Breast epithelium (tissue), 4 donors: ENCODE results near the gene RAB35. TPM values are rescaled to one million over a fixed set of nuclear protein-coding genes. Genes with fewer than 3 reads are reported as not detected.

Experiments
- DNase-seq, 2 donors: peaks; one replicate each; pipeline ENCODE4 v3.0.0-alpha.2; 2019; ENCODE audit warnings: low spot score in 2 of 2
- H3K27ac ChIP-seq, 2 donors: fragments of 200-600 bp; sonication (generic) in 1 of 2; one replicate each; pipeline ENCODE4 v1.5.1; 2016 to 2019; ENCODE audit warnings: mild to moderate bottlenecking in 1 of 2
- H3K27me3 ChIP-seq, 2 donors: fragments of 200-600 bp; sonication (generic) in 1 of 2; one replicate each; pipeline versions ENCODE4 v1.5.1 to v1.6.0; 2017 to 2019; ENCODE audit warnings: control low read depth in 1 of 2, mild to moderate bottlenecking in 1 of 2
- H3K36me3 ChIP-seq: fragments of 200-600 bp; one replicate; pipeline ENCODE4 v1.5.1; 2019
- H3K4me1 ChIP-seq, 2 donors: fragments of 200-600 bp; sonication (generic); one replicate each; pipeline ENCODE4 v1.5.1; 2016 to 2019; ENCODE audit warnings: control low read depth in 1 of 2
- H3K4me3 ChIP-seq, 3 donors: fragments of 200-600 bp; sonication (generic); 1 replicate in 2 of 3; 2 replicates in 1 of 3; pipeline ENCODE4 v1.5.1; 2016 to 2019; ENCODE audit warnings: mild to moderate bottlenecking in 3 of 3, moderate library complexity in 2 of 3
- H3K9me3 ChIP-seq, 2 donors: fragments of 200-600 bp; sonication (generic) in 1 of 2; one replicate each; pipeline ENCODE4 v1.5.1; 2016 to 2019; ENCODE audit warnings: control low read depth in 1 of 2
- CTCF ChIP-seq, 3 donors: fragments of 450-650 bp; IDR thresholded peaks; one replicate each; pipeline ENCODE4 v1.5.1; 2016 to 2017; ENCODE audit warnings: antibody characterized with exemption in 3 of 3, mild to moderate bottlenecking in 3 of 3, moderate library complexity in 3 of 3
- POLR2A ChIP-seq: fragments of 450-650 bp; IDR thresholded peaks from one replicate; pipeline ENCODE4 v1.6.1; 2016; ENCODE audit warnings: antibody characterized with exemption, mild to moderate bottlenecking, moderate library complexity
- POLR2AphosphoS5 ChIP-seq, 3 donors: sonication (generic); formaldehyde crosslinking; IDR thresholded peaks; one replicate each; pipeline ENCODE4 v1.6.1; 2017; ENCODE audit warnings: antibody characterized with exemption in 3 of 3
- intact Hi-C: fragments of 100-400 bp; cut with DNase I; formaldehyde crosslinking; loops from one replicate; pipeline ENCODE4 v1.15.1; 2023; ENCODE audit warnings: low total_unique reads
- total RNA-seq, 3 donors: library from RNA; depleted of rRNA; stranded (reverse); fragments of >200 nt; gene quantifications; one replicate each; pipeline ENCODE4 v1.1.0, GENCODE V29; 2016

The RAB35 gene
- total RNA-seq, 3 donors from 2014 or later, result 23.3 to 26.8 (median 26.2) TPM

GRCh38 chr12:120101182-120101581 lies 15.4 kb downstream of the RAB35 start:
- TF ChIP-seq POLR2A (no peak), CTCF (IDR thresholded peaks at IDR 0.05) (no peak), POLR2AphosphoS5 (IDR thresholded peaks at IDR 0.05) (no peak)
- intact Hi-C loops, result no loop called here
- Histone ChIP-seq H3K9me3 (no peaks in the 10 kb centered on the region), H3K36me3 (no peaks in the 10 kb centered on the region), H3K4me1 (peaks cover 11% of the 10 kb centered on the region in 2 donors), H3K27ac (peak overlapping the region; percentile 55 to 62), H3K27me3 (no peaks in the 10 kb centered on the region), H3K4me3 (peak overlapping the region in 1 of 3 donors; percentile 47)
- DNase-seq, result no peak

- intact Hi-C loops, result no loop called here
- Histone ChIP-seq H3K27me3 (no peaks in the 10 kb centered on the region), H3K27ac (peak overlapping the region; percentile 55 to 62), H3K9me3 (no peaks in the 10 kb centered on the region), H3K4me1 (peaks cover 11% of the 10 kb centered on the region in 2 donors), H3K4me3 (peak overlapping the region in 1 of 3 donors; percentile 47), H3K36me3 (no peaks in the 10 kb centered on the region)
- TF ChIP-seq POLR2AphosphoS5 (IDR thresholded peaks at IDR 0.05) (no peak), CTCF (IDR thresholded peaks at IDR 0.05) (no peak), POLR2A (no peak)
- no peak for DNase-seq
Observed at GRCh38 chr12:120100630-120101029, 15.9 kb downstream of the RAB35 start.

- peaks cover 11% of the 10 kb centered on the region in 2 donors for H3K4me1 ChIP-seq
- H3K36me3 ChIP-seq, result no peaks in the 10 kb centered on the region
- no peak overlapping the region for H3K4me3 ChIP-seq
- no peak overlapping the region for H3K27ac ChIP-seq
- no peaks in the 10 kb centered on the region for H3K9me3 ChIP-seq
- intact Hi-C loops, result no loop called here
- no peak for DNase-seq
- H3K27me3 ChIP-seq, result no peaks in the 10 kb centered on the region
- TF ChIP-seq POLR2AphosphoS5 (IDR thresholded peaks at IDR 0.05), result no peak
- no peak for TF ChIP-seq POLR2A
- no peak for TF ChIP-seq CTCF (IDR thresholded peaks at IDR 0.05)
Observed at GRCh38 chr12:120099738-120100137, 16.8 kb downstream of the RAB35 start.

- no peaks in the 10 kb centered on the region for H3K27me3 ChIP-seq
- H3K36me3 ChIP-seq, result no peaks in the 10 kb centered on the region
- DNase-seq, result no peak
- H3K9me3 ChIP-seq, result no peaks in the 10 kb centered on the region
- intact Hi-C loops, result no loop called here
- H3K4me1 ChIP-seq, result peaks cover 11% of the 10 kb centered on the region in 2 donors
- H3K27ac ChIP-seq, result no peak overlapping the region
- TF ChIP-seq CTCF (IDR thresholded peaks at IDR 0.05) (no peak), POLR2AphosphoS5 (IDR thresholded peaks at IDR 0.05) (no peak), POLR2A (no peak)
- H3K4me3 ChIP-seq, result no peak overlapping the region
Observed at GRCh38 chr12:120098756-120099470, 17.6 kb downstream of the RAB35 start.

- intact Hi-C loops, result no loop called here
- H3K36me3 ChIP-seq, result no peaks in the 10 kb centered on the region
Observed at GRCh38 chr12:120096671-120097202, 19.8 kb downstream of the RAB35 start.

More at GRCh38 chr12:120096671-120097202, 19.8 kb downstream of the RAB35 start:
- no peaks in the 10 kb centered on the region for H3K27me3 ChIP-seq
- H3K9me3 ChIP-seq, result no peaks in the 10 kb centered on the region
- DNase-seq, result no peak
- TF ChIP-seq CTCF (IDR thresholded peaks at IDR 0.05), result no peak
- TF ChIP-seq POLR2A, result no peak
- TF ChIP-seq POLR2AphosphoS5 (IDR thresholded peaks at IDR 0.05), result no peak
- H3K4me1 ChIP-seq, result peaks cover 8 to 9% of the 10 kb centered on the region in 2 donors
- no peak overlapping the region for H3K27ac ChIP-seq
- no peak overlapping the region for H3K4me3 ChIP-seq
